ENCODE results near the gene TTLL11. TPM values are rescaled to one million over a fixed set of nuclear protein-coding genes. Genes with fewer than 3 reads are reported as not detected.
A peak's percentile ranks its signal among the peaks of the same experiment; 100 is the strongest.

The TTLL11 gene
- total and polyA plus RNA-seq, 2 of the 8 experiments (the other 6 are each of a cell fraction or from before 2014, with no cell fraction given): 0.56 to 0.80 TPM

DNA sequence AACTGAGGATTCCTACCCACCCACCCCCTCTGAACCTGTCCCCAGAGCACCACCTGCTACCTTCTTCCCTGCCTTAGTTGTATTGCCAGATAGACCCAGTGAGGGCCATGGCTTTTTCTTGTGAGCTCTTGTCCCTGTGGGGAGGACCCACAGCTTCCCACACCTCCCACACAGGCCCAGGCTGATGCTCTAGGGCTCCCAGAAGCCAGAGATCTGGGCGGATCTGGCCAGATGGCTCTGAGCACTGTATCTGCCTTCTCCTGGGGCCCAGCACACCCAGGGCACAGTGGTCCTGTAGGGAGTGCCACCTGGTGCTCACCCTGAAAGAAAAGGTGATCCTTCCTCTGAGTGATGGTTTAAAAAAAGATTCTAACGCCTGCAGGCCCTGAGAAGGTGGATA is 310.0 kb downstream of the TTLL11 start:
- Histone ChIP-seq H3K79me1 (ENCODE audit: low read depth, low read length) (no peaks in the 10 kb centered on the region), H3K23me2 (ENCODE audit: low read depth, low read length) (0 out of 2 replicates have a peak, but pooled peaks cover 2% of the 10 kb centered on the region), H4K91ac (replicated peaks; ENCODE audit: insufficient read length, low read length) (no peak overlapping the region), H3K18ac (ENCODE audit: extremely low read depth, low read length) (peak overlapping the region; percentile 6; the same call in 1 of the 2 replicates), H2AFZ (ENCODE audit: low read length) (no peak overlapping the region), H3K4ac (replicated peaks; ENCODE audit: insufficient read length, low read depth, low read length) (peak overlapping the region; percentile 33), H2BK5ac (ENCODE audit: low read depth, low read length) (peak overlapping the region; percentile 73; the same call in 1 of the 2 replicates), H3K36me3 (ENCODE audit: control insufficient read depth in 2 of 4, insufficient read depth in 4 of 4, low read length in 3 of 4) (peaks cover 2 to 14% (median 8%) of the 10 kb centered on the region in 4 experiments; a peak in 6 of 8 replicates), H3K4me1 (replicated peaks in 1 of 4; ENCODE audit: control insufficient read depth in 3 of 4, insufficient read depth in 4 of 4, low read length in 3 of 4) (peaks cover 0 to 20% (median 10%) of the 10 kb centered on the region in 4 experiments; a peak in 6 of 7 replicates), H2BK120ac (replicated peaks; ENCODE audit: low read depth, low read length) (no peak overlapping the region), H2AK5ac (ENCODE audit: low read depth, low read length) (no peak overlapping the region), H3K14ac (ENCODE audit: insufficient read length) (no peak overlapping the region), H3K27ac (ENCODE audit: low read depth, low read length) (no peak overlapping the region), H3K56ac (replicated peaks; ENCODE audit: insufficient read length, low read depth, low read length) (no peak overlapping the region), H3K4me3 (ENCODE audit: extremely low read depth in 1 of 4, insufficient read depth in 2 of 4, low read depth in 3 of 4, low read length in 4 of 4) (no peak overlapping the region), H3K9me3 (ENCODE audit: insufficient read depth in 2 of 2, low read depth in 1 of 2, low read length in 1 of 2) (no peaks in the 10 kb centered on the region), H3K4me2 (ENCODE audit: insufficient read depth in 1 of 2, low read depth in 2 of 2, low read length in 2 of 2) (no peak overlapping the region), H2BK12ac (ENCODE audit: low read depth, low read length) (no peak overlapping the region), H3K23ac (ENCODE audit: insufficient read length) (no peak overlapping the region), H3K9ac (replicated peaks in 1 of 4; ENCODE audit: extremely low read depth in 1 of 4, low read depth in 3 of 4, low read length in 3 of 4) (no peak overlapping the region), H4K5ac (ENCODE audit: insufficient read length, low read depth, low read length) (no peak overlapping the region), H2BK20ac (ENCODE audit: low read length) (no peak overlapping the region), H4K20me1 (replicated peaks in 1 of 2; ENCODE audit: control insufficient read depth in 1 of 2, insufficient read depth in 2 of 2, low read length in 2 of 2) (peaks cover 0 to 3% of the 10 kb centered on the region in 2 experiments), H3K79me2 (ENCODE audit: control insufficient read depth in 1 of 2, insufficient read depth in 2 of 2, low read length in 2 of 2) (no peaks in the 10 kb centered on the region; a peak in 1 of 4 replicates), H4K8ac (ENCODE audit: extremely low read depth, insufficient read depth, low read length) (no peak overlapping the region), H3K27me3 (replicated peaks in 1 of 4; ENCODE audit: control insufficient read depth in 3 of 4, extremely low read depth in 1 of 4, insufficient read depth in 3 of 4, low read length in 3 of 4) (no peaks in the 10 kb centered on the region), H2BK15ac (ENCODE audit: low read length) (no peak overlapping the region)
- CTCF ChIA-PET (ENCODE audit: partially characterized antibody): interaction anchor here (0.8 to 1.6 kb wide), 5 partner anchors 9 to 207 kb away, joined by 3 read pairs; no protein-coding TSS in a partner anchor
- no peak for FAIRE-seq
- no peak for DNase-seq (ENCODE audit: low read depth in 1 of 2, low spot score in 2 of 2)
- WGBS, 2 experiments (ENCODE audit: extremely low coverage in 1 of 2, insufficient coverage in 1 of 2, insufficient read length in 1 of 2, insufficient replicate concordance in 2 of 2, low coverage in 1 of 2, low lambda C conversion rate in 2 of 2, missing lambda C conversion rate in 1 of 2): 78% methylated on average over 2 of the region's 2 CpGs; no CpG with 5 or more reads in 1 of the 2 experiments
- POLR2A ChIA-PET (ENCODE audit: partially characterized antibody): interaction anchor here (0.5 kb wide), 1 partner anchor 45 kb away, joined by 4 read pairs; no protein-coding TSS in a partner anchor
- TF ChIP-seq JUN (IDR thresholded peaks at IDR 0.05; ENCODE audit: low read depth, low read length): no peak
- TF ChIP-seq EP300 (IDR thresholded peaks at IDR 0.05; ENCODE audit: borderline replicate concordance in 1 of 2, low read depth in 2 of 2, low read length in 2 of 2): no peak
- no peak for TF ChIP-seq BACH1 (IDR thresholded peaks at IDR 0.05; ENCODE audit: low read length)
- TF ChIP-seq FOSL1 (IDR thresholded peaks at IDR 0.05; ENCODE audit: insufficient read depth, low read depth, low read length): no peak
- TF ChIP-seq TCF12 (IDR thresholded peaks at IDR 0.05; ENCODE audit: low read depth, low read length): no peak
- no peak for TF ChIP-seq CHD1 (IDR thresholded peaks at IDR 0.05; ENCODE audit: low read depth, low read length)
- no peak for TF ChIP-seq YY1 (IDR thresholded peaks at IDR 0.05; ENCODE audit: low read depth, low read length)
- TF ChIP-seq, protein P1, sequence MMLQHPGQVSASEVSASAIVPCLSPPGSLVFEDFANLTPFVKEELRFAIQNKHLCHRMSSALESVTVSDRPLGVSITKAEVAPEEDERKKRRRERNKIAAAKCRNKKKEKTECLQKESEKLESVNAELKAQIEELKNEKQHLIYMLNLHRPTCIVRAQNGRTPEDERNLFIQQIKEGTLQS (IDR thresholded peaks at IDR 0.05; ENCODE audit: insufficient read depth, low read depth, low read length): no peak

All from H1 (cell line).